ENCODE results near the gene MCCD1.

- TF ChIP-seq POLR2AphosphoS5 (IDR thresholded peaks at IDR 0.05; ENCODE audit: borderline replicate concordance, low read depth, low read length) (no peak), EZH2 (IDR thresholded peaks at IDR 0.05) (no peak)
Observed at GRCh38 chr6:31513456-31514165, 15.2 kb upstream of the MCCD1 start.
